ENCODE measurements around the gene WBP2.

The WBP2 gene

GRCh38 chr17:75855310-75856061 lies at the start of gene WBP2:
WBP2 (minus strand) TSS chr17:75855335; CDS start chr17:75855297, 38 bp downstream.
- peak; percentile 97 to 98 (median 97) for DNase-seq (ENCODE audit: low read depth in 2 of 3, low spot score in 1 of 3)

GRCh38 chr17:75902406-75902805 lies 47.3 kb upstream of the WBP2 start:
- DNase-seq (ENCODE audit: low read depth in 2 of 3, low spot score in 1 of 3): no peak

DNA sequence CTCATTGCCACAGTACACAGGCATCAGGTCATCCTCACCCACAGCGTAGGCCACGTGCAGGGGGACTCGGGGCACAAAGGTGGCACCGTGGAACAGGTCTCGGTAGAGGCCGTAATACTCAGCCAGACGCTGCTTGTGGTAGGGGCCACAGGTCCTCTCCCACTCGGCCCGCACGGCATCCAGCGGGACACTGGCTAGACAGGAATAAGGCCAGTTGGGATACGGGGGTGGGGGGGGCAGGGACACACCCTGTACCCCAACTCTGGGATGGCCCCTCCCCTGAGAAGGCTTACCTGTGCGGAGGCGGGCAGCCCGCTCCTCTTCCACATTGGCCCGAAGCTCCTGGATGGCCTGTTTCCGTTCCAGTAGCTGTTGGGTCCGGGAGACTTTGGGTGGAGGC lies 46.6 kb upstream of the WBP2 start:
- DNase-seq (ENCODE audit: low read depth in 2 of 3, low spot score in 1 of 3): no peak

- DNase-seq (ENCODE audit: low read depth in 2 of 3, low spot score in 1 of 3): no peak
These were observed 45.8 kb upstream of the WBP2 start for GRCh38 chr17:75900691-75901533.

GRCh38 chr17:75899767-75900468 lies 44.8 kb upstream of the WBP2 start:
- no peak for DNase-seq (ENCODE audit: low read depth in 2 of 3, low spot score in 1 of 3)

DNA sequence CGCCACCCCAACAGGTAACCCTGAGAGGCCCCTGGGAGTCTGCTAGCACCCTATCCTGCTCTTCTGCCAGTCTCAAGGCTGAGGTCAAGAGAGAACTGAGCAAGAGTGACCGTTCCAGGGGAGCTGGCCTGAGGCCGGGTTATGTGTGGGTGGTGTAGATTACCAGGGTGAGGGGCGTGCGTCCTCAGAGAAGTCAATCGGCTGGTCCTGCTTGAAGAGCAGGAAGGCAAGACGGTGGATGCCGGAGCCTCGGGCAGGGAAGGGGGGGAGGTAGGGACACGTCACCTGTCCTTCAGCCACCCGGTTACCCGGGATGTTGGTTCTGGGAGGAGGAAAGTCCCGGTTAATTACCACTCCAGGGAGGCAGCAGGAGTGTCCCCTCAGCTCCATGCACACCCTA lies 44.2 kb upstream of the WBP2 start:
- no peak for DNase-seq (ENCODE audit: low read depth in 2 of 3, low spot score in 1 of 3)

DNA sequence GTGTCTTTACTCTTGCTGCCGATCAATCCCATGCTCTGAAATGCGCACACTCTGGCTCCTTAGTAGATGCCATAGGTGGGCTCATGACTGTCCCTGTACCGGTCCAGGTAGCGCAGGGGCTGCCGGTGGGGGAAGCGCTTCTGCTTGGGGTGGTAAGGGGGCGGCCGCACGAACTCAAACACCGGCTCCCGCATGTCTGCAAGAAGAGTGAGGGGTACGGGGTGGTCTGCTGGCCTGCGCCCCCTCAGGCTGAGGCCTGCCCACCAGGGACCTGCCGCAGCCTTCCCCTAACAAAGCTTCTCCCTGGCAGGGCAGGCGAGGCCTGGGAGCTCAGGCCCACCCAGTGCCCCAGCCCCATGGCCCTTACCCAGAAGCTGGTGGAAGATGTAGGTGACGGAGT lies 43.7 kb upstream of the WBP2 start:
- no peak for DNase-seq (ENCODE audit: low read depth in 2 of 3, low spot score in 1 of 3)

DNA sequence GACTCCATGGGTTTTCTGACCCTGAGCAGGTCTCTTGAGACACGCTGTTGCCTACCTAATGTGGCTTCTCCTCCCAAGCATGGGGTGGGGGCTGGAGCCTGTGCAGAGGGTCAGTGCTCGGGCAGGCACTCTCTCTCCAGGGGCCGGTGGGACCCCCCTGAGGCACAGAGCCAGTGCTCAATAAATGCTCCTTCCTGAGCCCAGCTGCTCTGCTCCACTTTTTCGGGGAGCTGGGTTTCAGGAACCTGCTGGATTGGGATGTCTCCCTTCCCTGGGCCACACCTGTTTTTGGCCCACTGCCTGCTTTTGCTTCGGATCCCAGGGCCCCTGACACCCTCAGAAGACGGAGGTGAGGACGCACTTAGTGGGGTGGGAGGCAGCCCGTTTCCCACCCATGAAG lies 42.9 kb upstream of the WBP2 start:
- no peak for DNase-seq (ENCODE audit: low read depth in 2 of 3, low spot score in 1 of 3)

- no peak for DNase-seq (ENCODE audit: low read depth in 2 of 3, low spot score in 1 of 3)
These were observed 42.3 kb upstream of the WBP2 start for GRCh38 chr17:75897160-75898019.

DNA sequence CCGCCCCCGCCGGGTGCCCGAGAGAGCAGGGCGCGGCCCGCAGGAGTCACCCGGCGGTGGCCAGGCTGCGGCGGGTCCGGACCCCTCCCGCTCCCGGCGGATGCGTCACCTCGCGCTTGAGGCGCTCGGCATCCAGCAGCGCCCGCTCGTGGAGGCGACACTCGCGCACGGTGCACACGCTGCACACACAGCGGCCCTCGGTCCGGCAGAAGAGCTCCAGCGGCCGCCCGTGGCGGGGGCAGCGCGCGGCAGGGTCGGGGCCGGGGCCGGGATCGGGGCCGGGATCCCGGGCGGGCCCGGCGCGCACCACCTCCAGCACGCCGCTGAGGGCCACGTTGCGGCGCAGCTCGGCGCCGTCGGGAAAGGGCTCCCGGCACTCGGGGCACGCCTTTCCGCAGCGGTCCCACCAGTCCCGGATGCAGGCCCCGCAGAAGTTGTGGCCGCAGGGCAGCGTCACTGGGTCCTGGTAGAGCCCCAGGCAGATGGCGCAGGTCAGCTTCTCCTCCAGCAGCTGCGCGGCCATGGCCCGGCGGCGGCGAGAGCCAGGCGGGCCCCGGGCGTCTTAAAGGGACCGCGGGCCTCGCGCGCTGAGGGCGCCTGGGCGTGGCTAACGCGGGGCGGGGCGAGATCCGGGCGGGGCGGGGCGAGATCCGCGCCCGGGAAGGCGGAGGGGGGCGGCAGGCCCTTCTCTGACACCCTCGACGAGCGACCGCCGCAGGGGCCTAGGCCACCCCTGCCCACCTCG lies 41.5 kb upstream of the WBP2 start, which contains the start of gene TRIM65:
Gene TRIM65, minus strand, starts transcription at position 537 of the 745 bp plus-strand sequence. Its CDS starts 14 bp downstream, at position 523.
- DNase-seq (ENCODE audit: low read depth in 2 of 3, low spot score in 1 of 3): peak; percentile 54 to 73 (median 64)

DNA sequence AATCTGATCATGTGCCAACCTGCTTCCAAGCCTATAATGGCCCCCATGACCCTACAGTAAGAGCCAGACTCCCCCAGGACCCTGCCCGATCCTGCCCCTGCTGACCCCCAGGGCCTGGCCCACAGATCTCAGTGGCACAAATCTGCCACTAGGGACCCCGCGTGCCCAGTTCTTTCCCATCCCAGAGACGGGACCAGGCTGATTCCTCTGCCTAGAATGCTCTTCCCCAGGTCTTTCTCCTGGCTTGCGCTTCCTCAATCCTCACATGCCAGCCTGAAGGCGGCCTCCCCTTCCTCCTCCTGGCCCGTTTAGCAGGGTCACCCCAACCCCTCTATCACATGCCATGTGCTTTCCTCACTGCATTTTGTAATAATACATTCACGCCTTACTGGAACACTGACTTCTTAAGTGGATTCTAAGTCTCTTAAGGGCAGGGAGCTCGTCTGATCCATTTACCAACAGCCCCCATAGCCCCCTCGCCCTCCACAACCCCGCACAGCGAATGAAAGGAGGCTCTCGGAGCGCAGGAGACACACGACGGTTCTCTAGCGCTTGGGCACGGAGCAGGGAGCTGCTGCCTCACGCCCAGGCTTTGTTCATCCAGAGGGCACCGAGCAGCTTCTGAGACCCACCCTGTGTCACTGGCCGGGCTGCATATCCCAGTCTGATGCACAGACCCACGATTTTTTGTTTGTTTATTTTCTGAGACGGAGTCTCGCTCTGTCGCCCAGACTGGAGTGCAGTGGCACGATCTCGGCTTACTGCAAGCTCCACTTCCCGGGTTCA lies 40.4 kb upstream of the WBP2 start:
- DNase-seq (ENCODE audit: low read depth in 2 of 3, low spot score in 1 of 3): no peak

GRCh38 chr17:75894049-75894733 lies 39.1 kb upstream of the WBP2 start:
- DNase-seq (ENCODE audit: low read depth in 2 of 3, low spot score in 1 of 3): no peak

DNA sequence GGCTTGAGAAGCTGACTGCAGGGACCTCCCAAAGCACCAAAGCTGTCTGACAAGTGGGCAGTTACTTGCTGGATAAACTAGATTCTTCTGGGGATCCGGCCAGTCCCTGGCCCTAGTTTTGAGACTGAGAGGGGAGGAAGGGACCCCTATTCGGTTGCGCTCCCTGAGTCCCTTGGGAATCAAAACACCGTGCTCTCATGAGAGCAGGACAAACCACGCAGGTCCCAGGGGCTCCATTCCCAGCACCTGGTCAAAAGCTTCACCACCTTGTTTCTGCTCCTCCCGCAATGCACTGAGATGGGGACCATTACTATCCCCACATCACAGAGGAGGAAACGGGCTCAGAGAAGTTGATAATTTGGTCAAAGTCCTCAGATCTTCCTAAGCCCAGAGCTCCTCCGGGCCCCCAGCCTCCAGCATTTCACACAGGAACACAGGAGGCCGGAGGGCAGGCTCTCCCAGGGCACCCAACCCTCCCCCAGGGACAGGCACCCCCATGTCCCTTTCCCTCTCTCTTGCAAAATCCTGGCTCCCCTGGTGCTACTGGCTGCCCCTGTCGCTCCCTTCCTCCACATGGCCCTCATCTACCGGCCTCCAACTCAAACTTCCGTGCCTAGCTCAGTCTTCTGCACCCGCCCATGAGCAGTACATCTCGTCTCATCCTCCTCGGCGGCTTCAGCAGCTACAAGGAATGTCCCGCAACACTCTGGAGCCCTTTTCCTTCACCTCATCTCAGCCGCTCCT lies 38.3 kb upstream of the WBP2 start:
- DNase-seq (ENCODE audit: low read depth in 2 of 3, low spot score in 1 of 3): no peak

DNA sequence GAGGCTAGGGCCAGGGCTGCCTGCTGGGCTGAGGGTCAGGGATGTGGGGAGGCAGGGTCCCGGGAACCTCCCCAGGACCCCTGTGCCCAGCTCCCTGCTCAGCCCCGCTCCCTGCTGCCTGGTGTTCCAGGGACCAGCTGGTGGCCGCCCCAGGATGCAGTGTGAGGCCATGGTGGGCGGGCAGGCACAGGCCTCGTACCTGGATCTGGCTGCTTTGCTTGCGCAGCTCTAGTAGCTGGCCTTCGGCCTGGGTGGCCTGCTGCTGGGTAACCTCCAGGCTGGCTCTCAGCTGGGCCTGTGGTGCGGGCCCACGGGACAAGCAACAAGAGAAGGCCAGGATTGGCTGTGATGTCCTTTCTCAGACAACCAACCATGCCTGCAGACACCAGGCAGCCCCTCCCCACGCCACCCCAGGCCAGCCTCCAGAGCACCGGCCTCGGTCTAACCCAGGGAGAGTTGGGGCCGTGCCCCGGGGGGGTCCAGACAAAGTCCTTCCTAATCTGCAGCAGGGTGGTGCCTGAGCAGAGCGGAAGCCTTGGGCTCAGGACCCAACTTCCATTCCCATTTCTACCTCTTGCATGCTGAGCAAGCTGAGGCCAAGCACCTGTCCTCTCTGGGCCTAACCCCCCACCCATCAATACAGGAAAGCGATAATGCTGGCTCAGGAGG lies 37.6 kb upstream of the WBP2 start:
- DNase-seq (ENCODE audit: low read depth in 2 of 3, low spot score in 1 of 3): no peak

GRCh38 chr17:75891605-75892555 lies 36.7 kb upstream of the WBP2 start:
- no peak for DNase-seq (ENCODE audit: low read depth in 2 of 3, low spot score in 1 of 3)

- DNase-seq (ENCODE audit: low read depth in 2 of 3, low spot score in 1 of 3): no peak
These were observed 36.0 kb upstream of the WBP2 start for GRCh38 chr17:75891022-75891604.
